Nephron progenitor cell (in vitro differentiated cells): ENCODE measurements around the gene UCHL1.

Experiments used
- DNase-seq: peaks from one replicate; pipeline ENCODE4 v3.0.0; 2021
- H3K27ac Mint-ChIP-seq: 2 replicates; pipeline ENCODE4 v1.8.0; 2021; ENCODE audit warnings: mild to moderate bottlenecking, moderate library complexity, mixed read lengths
- H3K27me3 Mint-ChIP-seq: 2 replicates; pipeline ENCODE4 v1.8.0; 2021; ENCODE audit warnings: mild to moderate bottlenecking, low read depth, mixed read lengths; ENCODE audit not compliant: poor library complexity
- H3K36me3 Mint-ChIP-seq: 2 replicates; pipeline ENCODE4 v1.8.0; 2021; ENCODE audit warnings: low read depth, mixed read lengths
- H3K4me1 Mint-ChIP-seq: 2 replicates; pipeline ENCODE4 v1.8.0; 2021; ENCODE audit warnings: mixed read lengths
- H3K4me3 Mint-ChIP-seq: 2 replicates; pipeline ENCODE4 v1.8.0; 2021; ENCODE audit warnings: mild to moderate bottlenecking, moderate library complexity, mixed read lengths
- H3K9me3 Mint-ChIP-seq: 2 replicates; pipeline ENCODE4 v1.8.0; 2021; ENCODE audit warnings: mild to moderate bottlenecking, moderate library complexity, mixed read lengths
- TF ChIP-seq, protein P1 (sequence below): fragments of 200-600 bp; sonication (generic); IDR thresholded peaks from 2 replicates; pipeline ENCODE4 v1.5.0; 2021; ENCODE audit warnings: antibody characterized with exemption

UCHL1 gene

GRCh38 chr4:41256740-41257256 is at the start of gene UCHL1:
Gene UCHL1, plus strand, starts transcription at chr4:41256928. Its CDS starts 49 bp downstream, at chr4:41256977.
- Mint-ChIP-seq H3K27me3 (peaks cover 6% of the 10 kb centered on the region), H3K9me3 (peaks cover 16% of the 10 kb centered on the region), H3K4me3 (peak within 1 kb of the TSS; percentile 94), H3K4me1 (peaks cover 28% of the 10 kb centered on the region), H3K27ac (no peak within 1 kb of the TSS), H3K36me3 (peaks cover 14% of the 10 kb centered on the region)
- DNase-seq, result peak; percentile 92
- TF ChIP-seq, protein P1, sequence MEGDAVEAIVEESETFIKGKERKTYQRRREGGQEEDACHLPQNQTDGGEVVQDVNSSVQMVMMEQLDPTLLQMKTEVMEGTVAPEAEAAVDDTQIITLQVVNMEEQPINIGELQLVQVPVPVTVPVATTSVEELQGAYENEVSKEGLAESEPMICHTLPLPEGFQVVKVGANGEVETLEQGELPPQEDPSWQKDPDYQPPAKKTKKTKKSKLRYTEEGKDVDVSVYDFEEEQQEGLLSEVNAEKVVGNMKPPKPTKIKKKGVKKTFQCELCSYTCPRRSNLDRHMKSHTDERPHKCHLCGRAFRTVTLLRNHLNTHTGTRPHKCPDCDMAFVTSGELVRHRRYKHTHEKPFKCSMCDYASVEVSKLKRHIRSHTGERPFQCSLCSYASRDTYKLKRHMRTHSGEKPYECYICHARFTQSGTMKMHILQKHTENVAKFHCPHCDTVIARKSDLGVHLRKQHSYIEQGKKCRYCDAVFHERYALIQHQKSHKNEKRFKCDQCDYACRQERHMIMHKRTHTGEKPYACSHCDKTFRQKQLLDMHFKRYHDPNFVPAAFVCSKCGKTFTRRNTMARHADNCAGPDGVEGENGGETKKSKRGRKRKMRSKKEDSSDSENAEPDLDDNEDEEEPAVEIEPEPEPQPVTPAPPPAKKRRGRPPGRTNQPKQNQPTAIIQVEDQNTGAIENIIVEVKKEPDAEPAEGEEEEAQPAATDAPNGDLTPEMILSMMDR, result no peak

- Mint-ChIP-seq H3K9me3 (peaks cover 14% of the 10 kb centered on the region), H3K4me1 (peaks cover 20% of the 10 kb centered on the region), H3K36me3 (peaks cover 4% of the 10 kb centered on the region), H3K4me3 (no peak overlapping the region), H3K27me3 (peaks cover 21% of the 10 kb centered on the region), H3K27ac (no peak overlapping the region)
- TF ChIP-seq, protein P1, result no peak
- no peak for DNase-seq
Observed at GRCh38 chr4:41207291-41207831, 49.4 kb upstream of the UCHL1 start.

DNA sequence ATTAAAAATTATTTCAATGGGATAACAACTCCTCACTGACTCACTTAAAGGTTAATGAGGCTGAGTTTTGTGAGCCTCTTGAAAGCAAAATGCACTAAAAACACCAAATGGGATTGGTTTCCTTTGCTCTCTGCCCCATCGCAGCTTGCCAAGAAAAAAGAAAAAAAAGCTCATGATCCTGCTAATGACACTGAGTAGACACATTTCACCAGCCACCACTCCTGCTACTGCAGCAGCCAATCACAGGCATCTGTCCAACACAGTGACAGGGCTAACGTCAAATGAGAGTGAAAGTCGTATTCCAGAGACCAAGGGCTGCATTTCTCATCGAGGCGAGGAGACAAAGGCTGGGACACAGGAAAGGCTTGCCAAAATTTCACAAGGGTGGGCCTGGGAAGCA is 47.5 kb upstream of the UCHL1 start:
- Mint-ChIP-seq H3K9me3 (peaks cover 14% of the 10 kb centered on the region), H3K27ac (peak overlapping the region; percentile 91), H3K4me1 (peaks cover 27% of the 10 kb centered on the region), H3K36me3 (peaks cover 4% of the 10 kb centered on the region), H3K27me3 (peaks cover 26% of the 10 kb centered on the region), H3K4me3 (no peak overlapping the region)
- no peak for DNase-seq
- TF ChIP-seq, protein P1, result no peak

GRCh38 chr4:41209901-41210300 is 46.8 kb upstream of the UCHL1 start:
- Mint-ChIP-seq H3K27me3 (peaks cover 23% of the 10 kb centered on the region), H3K27ac (no peak overlapping the region), H3K4me3 (no peak overlapping the region), H3K36me3 (peaks cover 4% of the 10 kb centered on the region), H3K4me1 (peaks cover 29% of the 10 kb centered on the region), H3K9me3 (peaks cover 14% of the 10 kb centered on the region)
- DNase-seq, result no peak
- TF ChIP-seq, protein P1, result no peak

- Mint-ChIP-seq H3K36me3 (peaks cover 4% of the 10 kb centered on the region), H3K4me3 (peak overlapping the region; percentile 90), H3K27ac (no peak overlapping the region), H3K4me1 (peaks cover 45% of the 10 kb centered on the region), H3K9me3 (peaks cover 14% of the 10 kb centered on the region), H3K27me3 (peaks cover 23% of the 10 kb centered on the region)
- DNase-seq, result no peak
- TF ChIP-seq, protein P1, result no peak
Observed at GRCh38 chr4:41211951-41212615, 44.6 kb upstream of the UCHL1 start.
